Right renal pelvis (tissue), 4 donors: Measurements from ENCODE around the gene SOX8. TPM values are rescaled to one million over a fixed set of nuclear protein-coding genes. Genes with fewer than 3 reads are reported as not detected.
"Not testable (repeated sequence)": the region's sequence is repeated elsewhere in the genome, so short reads cannot be mapped to it uniquely, and the experiment has no call there.

Source experiments
- DNase-seq, 4 donors: peaks; one replicate each; pipeline ENCODE4 v3.0.0-alpha.2; 2013; ENCODE audit warnings: low read depth in 4 of 4, low spot score in 3 of 4, missing footprints in 1 of 4
- polyA plus RNA-seq, 4 donors: library from polyadenylated mRNA; unstranded; fragments of 120-200 nt; gene quantifications; one replicate each; pipeline ENCODE4 v1.2.1, GENCODE V29; 2013; ENCODE audit not compliant: insufficient read length in 4 of 4

SOX8 gene
- 1 to 10 TPM; 2.6 to 5.7 (median 4.0) TPM for polyA plus RNA-seq

DNA sequence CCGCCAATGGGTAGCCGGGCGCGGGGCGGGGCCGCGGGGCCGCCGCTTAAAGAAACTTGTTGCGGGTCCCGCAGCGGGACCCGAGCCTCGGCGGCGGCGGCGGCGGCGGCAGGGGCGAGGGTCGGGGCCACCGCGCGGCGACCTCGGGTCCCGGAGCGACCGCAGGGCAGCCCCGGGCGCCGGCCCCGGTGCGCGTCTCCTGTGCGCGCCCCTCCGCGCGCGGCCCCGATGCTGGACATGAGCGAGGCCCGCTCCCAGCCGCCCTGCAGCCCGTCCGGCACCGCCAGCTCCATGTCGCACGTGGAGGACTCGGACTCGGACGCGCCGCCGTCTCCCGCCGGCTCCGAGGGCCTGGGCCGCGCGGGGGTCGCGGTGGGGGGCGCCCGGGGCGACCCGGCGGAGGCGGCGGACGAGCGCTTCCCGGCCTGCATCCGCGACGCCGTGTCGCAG lies at the start of gene SOX8:
Gene SOX8, plus strand, starts transcription at position 76 of the 450 bp plus-strand sequence. Its CDS starts 153 bp downstream, at position 229.
- DNase-seq = no peak

DNA sequence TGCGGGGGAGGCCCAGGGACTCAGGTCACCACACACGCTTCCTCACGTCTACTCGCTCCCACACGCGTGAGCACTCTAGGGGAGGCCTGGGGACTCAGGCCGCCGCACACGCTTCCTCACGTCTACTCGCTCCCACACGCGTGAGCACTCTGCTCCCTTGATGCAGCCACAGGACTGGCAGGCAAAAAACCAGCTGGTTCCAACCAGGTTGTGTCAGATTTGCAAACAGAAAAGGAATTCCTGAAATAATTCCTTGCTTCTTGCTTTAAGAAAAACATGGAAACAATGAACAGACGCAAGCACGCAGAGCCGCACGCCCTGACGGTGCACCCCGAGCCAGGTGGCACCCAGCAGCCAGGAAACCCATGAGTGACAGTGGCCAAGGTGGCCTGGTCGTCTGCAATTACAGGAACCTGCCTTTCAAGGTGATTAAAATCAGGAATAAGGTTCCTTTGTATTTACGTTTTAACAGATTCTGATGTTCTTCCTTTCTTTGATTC lies 48.7 kb upstream of the SOX8 start:
- no peak for DNase-seq

DNA sequence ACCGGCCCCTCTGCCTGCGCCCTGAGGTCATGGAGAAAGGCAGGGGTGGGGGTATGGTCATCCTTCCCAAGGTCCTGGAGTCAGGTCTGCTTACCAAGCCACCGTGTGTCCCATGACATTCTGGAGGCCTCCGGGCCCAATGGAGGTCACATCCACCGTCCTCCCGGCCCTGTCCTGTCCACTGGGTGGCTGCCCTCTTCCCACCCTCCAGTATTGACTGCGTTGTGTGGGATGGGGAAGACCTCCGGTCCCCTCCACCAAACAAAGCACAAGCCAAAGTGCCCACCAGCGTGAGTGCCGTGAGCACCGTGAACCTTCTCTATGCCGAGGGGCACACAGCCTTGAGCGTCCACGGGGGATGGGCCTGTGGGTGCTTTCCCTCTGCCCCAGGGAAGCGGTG lies 48.0 kb upstream of the SOX8 start:
- DNase-seq = no peak

DNA sequence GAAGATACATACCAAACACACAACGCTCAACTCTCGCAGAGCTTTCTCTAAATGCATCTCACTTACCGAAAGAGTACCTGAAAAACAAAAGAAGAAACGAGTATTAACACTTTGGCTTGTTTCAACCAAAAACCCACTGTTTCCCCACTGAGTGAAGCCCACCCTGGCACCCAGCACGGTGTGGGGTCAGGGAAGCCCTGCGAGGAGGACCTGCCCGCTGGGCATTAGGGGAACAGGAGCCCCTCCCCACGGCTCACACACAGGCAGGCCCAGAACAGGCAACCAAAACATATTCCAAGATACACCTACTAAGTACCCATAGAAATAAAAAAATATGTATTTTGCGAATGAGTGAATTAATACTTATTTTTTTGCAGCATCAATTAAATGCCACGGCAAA lies 47.4 kb upstream of the SOX8 start:
- DNase-seq = no peak

DNA sequence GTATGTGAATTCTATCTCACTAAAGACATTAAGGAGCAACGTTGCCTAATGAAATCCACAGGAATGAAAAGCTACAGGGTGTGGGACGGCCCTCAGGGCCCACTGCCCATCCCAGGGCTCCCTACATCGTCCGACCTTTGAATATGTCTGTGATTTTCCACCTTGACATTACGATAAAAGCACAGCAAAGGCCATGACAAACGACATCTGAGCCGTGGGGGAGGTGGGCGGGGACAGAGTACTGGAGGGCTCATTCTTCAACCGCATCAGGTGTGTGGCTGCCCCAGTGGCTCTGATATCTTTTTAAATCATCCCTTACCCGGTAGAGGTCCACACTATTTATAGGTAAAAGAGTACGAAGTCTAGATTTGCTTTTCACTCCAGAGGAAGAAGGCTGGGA lies 45.9 kb upstream of the SOX8 start:
- no peak for DNase-seq

DNA sequence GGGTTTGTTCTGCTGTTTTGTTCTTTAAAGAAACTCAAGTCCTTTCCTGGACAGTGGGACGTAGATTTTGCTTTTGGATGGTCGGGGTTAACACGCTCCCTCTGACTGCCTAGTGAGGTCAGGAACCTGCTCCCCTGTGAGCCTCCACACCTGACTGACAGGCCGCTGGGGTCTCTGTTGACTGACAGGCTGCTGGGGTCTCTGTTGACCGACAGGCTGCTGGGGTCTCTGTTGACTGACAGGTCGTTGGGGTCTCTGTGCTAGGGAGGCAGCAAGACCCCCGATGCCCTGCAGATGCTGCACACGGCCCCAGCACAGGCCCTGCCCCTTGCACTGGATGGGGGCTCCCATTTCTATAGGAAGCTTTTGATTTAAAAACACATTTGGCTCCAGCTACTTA lies 44.3 kb upstream of the SOX8 start:
- DNase-seq = no peak

DNA sequence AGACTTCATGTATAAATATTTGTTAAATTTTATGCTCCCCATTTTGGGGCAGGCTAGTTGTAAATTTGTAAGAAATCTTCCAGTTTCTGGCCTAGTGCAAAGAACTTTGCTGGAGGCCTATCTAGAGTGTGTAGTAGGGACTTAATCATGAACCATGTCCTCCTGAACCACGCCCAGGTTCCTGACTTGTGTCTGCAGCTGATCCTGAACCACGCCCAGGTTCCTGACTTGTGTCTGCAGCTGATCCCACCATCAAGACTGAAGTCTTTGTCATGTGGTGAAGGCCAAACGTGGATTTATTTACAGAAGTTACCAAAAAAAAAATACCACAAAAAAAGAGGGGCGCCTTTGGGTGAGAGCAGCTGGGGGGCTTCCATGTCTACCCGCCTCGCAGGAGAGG lies 43.8 kb upstream of the SOX8 start:
- DNase-seq = no peak

DNA sequence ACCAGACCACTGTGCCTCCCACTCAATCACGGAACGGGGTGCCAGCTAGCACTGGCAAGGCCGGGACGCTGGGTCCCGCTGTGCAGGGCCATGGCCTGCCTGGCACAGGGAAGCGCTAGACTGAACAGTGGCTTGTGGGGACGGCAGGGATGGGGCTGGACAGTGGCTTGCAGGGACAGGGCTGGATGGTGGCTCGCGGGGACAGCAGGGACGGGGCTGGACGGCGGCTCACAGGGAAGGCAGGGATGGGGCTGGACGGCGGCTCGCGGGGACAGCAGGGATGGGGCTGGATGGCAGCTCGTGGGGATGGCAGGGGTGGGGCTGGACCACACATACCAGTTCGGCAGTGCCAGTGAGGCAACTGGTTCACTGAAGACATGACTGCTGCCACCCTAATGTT lies 43.4 kb upstream of the SOX8 start:
- DNase-seq = no peak

DNA sequence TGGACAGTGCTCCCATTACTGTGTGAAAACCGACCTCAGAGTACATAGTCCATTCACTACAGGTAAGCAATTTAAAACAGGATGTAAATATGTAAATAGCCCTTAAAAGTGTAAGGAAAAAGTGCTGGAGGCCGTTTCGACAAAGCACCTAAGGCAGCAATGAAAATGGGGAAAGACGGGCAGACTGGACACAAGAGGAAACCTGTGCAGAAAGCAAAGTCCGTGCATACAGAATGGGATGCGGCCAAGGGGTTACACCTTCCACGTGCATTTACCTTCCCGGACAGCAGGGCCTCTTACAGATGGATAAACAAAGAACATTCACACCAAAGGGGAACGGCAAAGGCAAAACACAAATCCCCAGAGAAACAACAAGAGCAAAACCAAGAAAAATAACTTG lies 42.8 kb upstream of the SOX8 start:
- no peak for DNase-seq

DNA sequence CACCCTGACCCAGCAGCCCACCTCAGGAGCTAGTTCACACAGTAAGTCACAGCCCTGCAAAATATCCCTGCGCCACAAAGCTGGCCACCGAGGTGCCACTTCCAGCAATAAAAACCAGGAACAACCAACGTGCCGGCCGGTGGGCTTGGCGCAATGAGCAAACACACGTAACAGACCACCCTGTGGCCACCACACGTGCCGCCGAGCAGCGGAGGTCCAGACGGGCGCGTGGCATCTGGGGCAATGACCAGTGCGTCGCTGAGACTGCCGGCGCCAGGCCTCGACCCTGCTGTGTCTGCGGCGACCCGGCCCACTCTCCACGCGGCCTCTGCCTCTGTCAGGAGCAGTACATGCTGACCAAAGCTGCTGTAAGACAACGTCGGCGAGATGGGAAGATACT lies 42.3 kb upstream of the SOX8 start:
- no peak for DNase-seq

DNA sequence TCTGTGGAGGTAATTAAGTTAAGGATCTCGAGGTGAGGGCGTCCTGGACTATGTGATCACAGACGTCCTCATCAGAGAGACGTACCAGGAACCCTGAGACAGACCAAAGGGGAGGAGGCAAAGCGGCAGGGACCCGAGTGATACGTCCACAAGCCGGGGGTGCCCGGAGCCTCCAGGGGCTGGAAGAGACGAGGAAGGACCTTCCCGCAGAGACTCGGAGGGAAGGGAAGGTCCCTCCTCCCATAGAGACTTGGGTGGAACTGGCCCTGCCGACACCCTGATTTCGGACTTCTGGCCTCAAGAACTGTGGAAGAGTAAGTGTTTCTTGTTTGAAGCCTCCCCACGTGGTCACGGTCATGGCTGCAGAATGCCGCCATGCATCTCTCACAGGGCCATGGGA lies 41.6 kb upstream of the SOX8 start:
- no peak for DNase-seq

DNA sequence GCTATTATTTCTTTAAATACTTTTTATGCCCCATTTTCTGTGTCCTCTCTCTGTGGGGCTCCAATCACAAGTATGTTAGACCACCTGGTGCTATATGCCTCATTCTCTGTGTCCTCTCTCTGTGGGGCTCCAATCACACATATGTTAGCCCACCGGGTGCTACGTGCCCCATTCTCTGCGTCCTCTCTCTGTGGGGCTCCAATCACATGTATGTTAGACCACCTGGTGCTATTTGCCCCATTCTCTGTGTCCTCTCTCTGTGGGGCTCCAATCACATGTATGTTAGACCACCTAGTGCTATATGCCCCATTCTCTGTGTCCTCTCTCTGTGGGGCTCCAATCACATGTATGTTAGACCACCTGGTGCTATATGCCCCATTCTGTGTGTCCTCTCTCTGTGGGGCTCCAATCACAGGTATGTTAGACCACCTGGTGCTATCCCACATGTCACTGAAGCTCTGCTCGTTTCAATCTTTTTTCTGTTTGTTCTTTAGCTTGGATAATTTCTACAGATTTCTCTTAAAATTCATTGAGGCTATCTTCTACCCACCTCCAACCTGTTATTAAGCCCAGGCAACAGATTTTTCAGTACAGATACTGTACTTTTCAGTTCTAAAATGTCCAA lies 39.0 kb upstream of the SOX8 start:
- DNase-seq = no peak

DNA sequence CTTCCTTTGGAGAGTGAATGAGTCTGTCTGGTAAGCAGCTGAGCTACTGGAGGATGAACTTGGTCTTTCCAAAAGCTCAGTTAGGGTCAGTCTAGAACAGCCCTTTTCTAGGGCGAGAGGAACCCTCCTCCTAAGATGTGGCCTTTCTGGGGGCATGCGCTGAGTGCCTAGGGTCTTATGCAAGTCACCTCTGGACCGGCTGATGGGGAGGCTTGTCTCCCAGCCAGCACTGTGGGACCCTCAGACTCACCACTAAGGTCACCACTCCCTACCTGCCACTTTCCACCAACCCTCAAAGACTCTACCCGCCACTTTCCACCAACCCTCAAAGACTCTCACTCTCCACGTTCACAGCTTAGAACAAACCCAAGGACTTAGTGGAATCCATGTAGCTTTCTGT lies 37.6 kb upstream of the SOX8 start:
- DNase-seq = no peak

DNA sequence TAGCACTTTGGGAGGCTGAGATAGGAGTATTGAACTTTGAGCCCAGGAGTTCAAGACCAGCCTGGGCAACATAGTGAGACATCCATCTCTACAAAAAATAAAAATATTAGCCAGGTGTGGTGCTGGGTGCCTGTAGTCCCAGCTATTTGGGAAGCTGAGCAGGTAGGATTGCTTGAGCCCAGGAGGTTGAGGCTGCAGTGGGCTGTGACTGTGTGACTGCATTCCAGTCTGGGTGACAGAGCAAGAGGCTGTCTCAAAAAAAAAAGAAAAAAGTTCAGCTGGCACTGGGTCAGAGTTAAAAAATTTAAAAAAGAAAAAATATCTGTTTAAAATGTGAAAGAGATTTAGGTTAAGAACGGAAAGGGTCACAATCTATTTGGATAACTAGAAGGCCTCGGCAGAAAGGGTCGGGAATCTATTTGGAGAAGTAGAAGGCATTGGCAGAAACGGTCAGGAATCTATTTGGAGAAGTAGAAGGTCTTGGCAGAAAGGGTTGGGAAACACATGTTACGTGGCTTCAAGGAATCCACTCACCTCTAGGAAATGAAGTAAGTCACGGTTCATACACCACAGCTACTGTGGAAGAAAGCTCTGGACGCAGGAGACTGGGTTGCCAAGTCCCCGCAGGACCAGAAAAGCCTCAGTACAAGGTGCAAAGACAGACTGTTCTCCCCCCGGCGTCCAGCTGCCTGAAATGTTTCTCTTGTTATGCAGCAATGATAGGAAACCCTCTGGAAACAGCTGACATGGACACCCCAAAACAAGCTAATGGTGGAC lies 36.1 kb upstream of the SOX8 start:
- DNase-seq = no peak

DNA sequence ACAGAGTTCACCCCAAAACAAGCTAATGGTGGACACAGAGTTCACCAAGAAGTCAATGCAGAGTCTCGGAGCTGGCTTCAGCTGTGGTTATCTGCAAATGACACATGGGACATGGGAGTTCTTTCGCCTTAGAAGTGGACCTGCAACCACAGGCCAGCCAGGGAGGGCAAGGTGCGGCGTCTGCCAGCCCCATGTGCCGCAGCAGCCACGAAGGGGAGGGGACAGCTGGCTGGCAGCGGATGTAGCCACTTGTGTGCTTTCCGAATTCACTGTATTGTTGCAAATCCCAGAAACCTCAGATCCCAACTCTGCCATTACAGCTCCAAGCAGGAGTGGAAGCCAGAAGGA lies 35.5 kb upstream of the SOX8 start:
- no peak for DNase-seq

DNA sequence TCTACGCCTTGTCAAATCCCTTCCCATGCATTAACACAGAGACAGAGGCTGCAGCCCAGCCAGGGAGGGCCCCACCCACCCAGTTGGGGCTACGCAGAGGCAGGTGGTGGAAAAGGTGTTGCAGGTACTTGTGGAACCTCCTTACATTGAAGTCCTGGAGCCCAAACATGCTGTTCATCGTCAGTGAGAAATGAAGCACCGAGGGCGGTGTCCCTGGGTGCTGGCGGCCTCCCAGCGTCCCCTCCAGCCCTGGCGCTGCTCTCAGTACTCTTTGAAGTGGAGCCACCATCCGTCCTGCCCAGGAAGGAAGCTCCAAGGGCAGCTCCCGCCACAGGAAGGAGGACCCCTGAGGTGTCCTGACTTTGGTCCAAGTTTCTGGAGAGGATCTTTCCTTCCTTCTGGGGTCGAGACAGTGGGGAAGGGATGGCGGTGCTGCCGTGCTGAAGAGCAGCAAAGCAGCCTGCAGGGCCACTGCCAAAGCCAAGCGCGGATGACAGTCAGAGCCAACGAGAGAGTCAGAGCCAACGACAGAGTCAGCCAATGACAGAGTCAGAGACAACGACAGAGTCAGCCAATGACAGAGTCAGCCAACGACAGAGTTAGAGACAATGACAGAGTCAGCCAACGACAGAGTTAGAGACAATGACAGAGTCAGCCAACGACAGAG lies 34.2 kb upstream of the SOX8 start:
- no peak for DNase-seq

DNA sequence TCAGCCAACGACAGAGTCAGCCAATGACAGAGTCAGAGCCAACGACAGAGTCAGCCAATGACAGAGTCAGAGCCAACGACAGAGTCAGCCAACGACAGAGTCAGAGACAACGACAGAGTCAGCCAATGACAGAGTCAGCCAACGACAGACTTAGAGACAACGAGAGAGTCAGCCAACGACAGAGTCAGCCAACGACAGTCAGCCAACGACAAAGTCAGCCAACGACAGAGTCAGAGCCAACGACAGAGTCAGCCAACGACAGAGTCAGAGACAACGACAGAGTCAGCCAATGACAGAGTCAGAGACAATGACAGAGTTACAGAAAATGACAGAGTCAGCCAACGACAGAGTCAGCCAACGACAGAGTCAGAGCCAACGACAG lies 33.7 kb upstream of the SOX8 start:
- not testable (repeated sequence) for DNase-seq

DNA sequence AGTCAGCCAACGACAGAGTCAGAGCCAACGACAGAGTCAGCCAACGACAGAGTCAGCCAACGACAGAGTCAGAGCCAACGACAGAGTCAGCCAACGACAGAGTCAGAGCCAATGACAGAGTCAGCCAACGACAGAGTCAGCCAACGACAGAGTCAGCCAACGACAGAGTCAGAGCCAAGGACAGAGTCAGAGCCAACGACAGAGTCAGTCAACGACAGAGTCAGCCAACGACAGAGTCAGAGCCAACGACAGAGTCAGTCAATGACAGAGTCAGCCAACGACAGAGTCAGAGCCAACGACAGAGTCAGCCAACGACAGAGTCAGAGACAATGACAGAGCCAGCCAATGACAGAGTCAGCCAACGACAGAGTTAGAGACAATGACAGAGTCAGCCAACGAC lies 32.8 kb upstream of the SOX8 start:
- not testable (repeated sequence) for DNase-seq

DNA sequence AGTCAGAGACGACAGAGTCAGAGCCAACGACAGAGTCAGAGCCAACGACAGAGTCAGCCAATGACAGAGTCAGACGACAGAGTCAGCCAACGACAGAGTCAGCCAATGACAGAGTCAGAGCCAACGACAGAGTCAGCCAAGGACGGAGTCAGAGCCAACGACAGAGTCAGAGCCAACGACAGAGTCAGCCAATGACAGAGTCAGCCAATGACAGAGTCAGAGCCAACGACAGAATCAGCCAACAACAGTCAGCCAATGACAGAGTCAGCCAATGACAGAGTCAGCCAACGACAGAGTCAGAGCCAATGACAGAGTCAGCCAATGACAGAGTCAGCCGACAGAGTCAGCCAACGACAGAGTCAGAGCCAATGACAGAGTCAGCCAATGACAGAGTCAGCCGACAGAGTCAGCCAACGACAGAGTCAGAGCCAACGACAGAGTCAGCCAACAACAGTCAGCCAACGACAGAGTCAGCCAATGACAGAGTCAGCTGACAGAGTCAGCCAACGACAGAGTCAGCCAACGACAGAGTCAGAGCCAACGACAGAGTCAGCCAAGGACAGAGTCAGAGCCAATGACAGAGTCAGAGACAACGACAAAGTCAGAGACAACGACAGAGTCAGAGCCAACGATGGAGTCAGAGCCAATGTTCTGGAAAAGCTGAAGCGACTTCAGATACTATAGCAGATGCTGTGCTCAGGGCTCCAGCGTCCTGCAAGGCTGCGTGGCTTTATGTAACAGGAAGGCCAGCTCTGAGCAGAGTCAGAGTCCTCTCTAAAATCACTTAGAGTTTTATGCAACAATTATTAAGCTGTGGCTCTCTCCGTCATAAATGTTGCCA lies 30.6 kb upstream of the SOX8 start:
- not testable (repeated sequence) for DNase-seq

DNA sequence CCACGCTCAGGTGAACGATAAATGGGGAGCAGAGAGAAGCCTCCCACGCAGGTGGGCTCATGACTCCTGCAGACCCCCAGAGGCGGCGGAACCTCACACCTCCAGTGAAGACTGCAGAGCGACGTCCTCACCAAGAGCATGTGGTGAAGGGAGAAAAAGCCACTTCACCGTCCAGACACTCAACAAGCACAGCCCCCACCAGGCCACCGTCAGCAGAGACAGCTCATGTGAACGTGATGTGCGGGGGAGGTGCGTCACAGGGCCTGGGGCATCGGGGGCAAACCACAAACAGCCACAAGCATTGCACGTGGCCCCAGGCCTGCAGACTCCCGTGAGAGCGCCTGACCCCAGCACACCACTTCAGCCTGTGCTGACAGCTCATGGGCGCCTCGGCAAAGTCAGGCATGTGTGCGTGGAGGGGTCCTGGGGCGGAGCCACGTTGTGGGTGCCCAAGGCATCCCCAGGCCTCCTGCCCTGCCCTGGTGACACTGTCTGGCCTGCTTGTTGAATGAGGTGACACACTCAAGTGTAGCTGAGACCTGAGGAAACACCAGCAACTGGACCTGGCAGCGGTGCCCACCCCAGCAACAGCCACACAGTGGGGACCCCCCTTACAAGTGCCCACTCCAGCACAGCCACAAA lies 29.8 kb upstream of the SOX8 start:
- DNase-seq = no peak
